Fibroblast of lung (primary cell): ENCODE measurements around the gene UVRAG. TPM values are rescaled to one million over a fixed set of nuclear protein-coding genes. Genes with fewer than 3 reads are reported as not detected.

Experiments used
- DNase-seq, 2 donors: peaks; one replicate each; pipeline versions ENCODE4 v3.0.0 to v3.0.0-alpha.2; 2010; ENCODE audit warnings: low read depth in 2 of 2
- H2AFZ ChIP-seq: 2 replicates; pipeline ENCODE4 v1.5.1; 2012; ENCODE audit warnings: low read length, control low read depth, inconsistent platforms
- H3K27ac ChIP-seq: 2 replicates; pipeline ENCODE4 v1.5.1; 2011; ENCODE audit warnings: low read length, control low read depth; ENCODE audit not compliant: insufficient read depth
- H3K27me3 ChIP-seq: 2 replicates; pipeline ENCODE4 v1.5.1; 2011; ENCODE audit warnings: mild to moderate bottlenecking, low read length; ENCODE audit not compliant: control insufficient read depth, insufficient read depth
- H3K36me3 ChIP-seq: 2 replicates; pipeline ENCODE4 v1.5.1; 2011; ENCODE audit warnings: low read length; ENCODE audit not compliant: control insufficient read depth, insufficient read depth
- H3K4me1 ChIP-seq: 2 replicates; pipeline ENCODE4 v1.5.1; 2011; ENCODE audit warnings: low read length; ENCODE audit not compliant: control insufficient read depth, insufficient read depth; ENCODE audit errors: extremely low read depth
- H3K4me2 ChIP-seq: 2 replicates; pipeline ENCODE4 v1.5.1; 2011; ENCODE audit warnings: low read length, control low read depth; ENCODE audit not compliant: insufficient read depth; ENCODE audit errors: extremely low read depth
- H3K4me3 ChIP-seq, 4 experiments: fragments of 200-600 bp in 1 of 4; sonication (generic) in 1 of 4; replicated peaks in 1 of 4; 2 replicates each; pipeline ENCODE4 v1.5.1; 2011 to 2016; ENCODE audit warnings: low read length in 4 of 4, low read depth in 3 of 4, mild to moderate bottlenecking in 3 of 4, control low read depth in 2 of 4, inconsistent platforms in 1 of 4, mixed read lengths in 1 of 4; ENCODE audit not compliant: insufficient read depth in 1 of 4; ENCODE audit errors: control extremely low read depth in 1 of 4
- H3K79me2 ChIP-seq: 2 replicates; pipeline ENCODE4 v1.5.1; 2012; ENCODE audit warnings: mild to moderate bottlenecking, low read length, inconsistent platforms; ENCODE audit not compliant: control insufficient read depth, insufficient read depth
- H3K9ac ChIP-seq: 2 replicates; pipeline ENCODE4 v1.5.1; 2011; ENCODE audit warnings: mild to moderate bottlenecking, low read length, control low read depth; ENCODE audit not compliant: insufficient read depth
- H3K9me3 ChIP-seq: 2 replicates; pipeline ENCODE4 v1.5.1; 2012; ENCODE audit warnings: low read depth, low read length; ENCODE audit not compliant: control insufficient read depth, insufficient read depth
- H4K20me1 ChIP-seq: 2 replicates; pipeline ENCODE4 v1.5.1; 2011; ENCODE audit warnings: low read length; ENCODE audit not compliant: control insufficient read depth, insufficient read depth; ENCODE audit errors: extremely low read depth
- CTCF ChIP-seq, 2 donors: IDR thresholded peaks in 1 of 2; conservative IDR thresholded peaks in 1 of 2; 1 replicate in 1 of 2; 2 replicates in 1 of 2; pipeline ENCODE4 v1.5.1; 2011 to 2012; ENCODE audit warnings: low read length in 2 of 2, control low read depth in 1 of 2, inconsistent platforms in 1 of 2, low read depth in 1 of 2, mild to moderate bottlenecking in 1 of 2
- EZH2 ChIP-seq: IDR thresholded peaks from 2 replicates; pipeline ENCODE4 v1.5.1; 2012; ENCODE audit warnings: low read length, control low read depth, mild to moderate bottlenecking; ENCODE audit errors: missing control alignments
- polyA plus RNA-seq, 2 donors: library from polyadenylated mRNA; depleted of rRNA in 1 of 2; stranded (reverse) in 1 of 2; unstranded in 1 of 2; fragments of >200 nt; gene quantifications; 2 replicates each; pipeline ENCODE4 v1.2.1, GENCODE V29; 2011 to 2012; ENCODE audit warnings: missing spikeins in 1 of 2
- total RNA-seq: library from RNA; depleted of rRNA; stranded (reverse); fragments of >200 nt; gene quantifications from 2 replicates; pipeline ENCODE4 v1.2.1, GENCODE V29; 2014

UVRAG gene
- total and polyA plus RNA-seq, 2 donors (not counting 1 experiment from before 2014, with no cell fraction given) = 15.8 to 22.1 TPM

DNA sequence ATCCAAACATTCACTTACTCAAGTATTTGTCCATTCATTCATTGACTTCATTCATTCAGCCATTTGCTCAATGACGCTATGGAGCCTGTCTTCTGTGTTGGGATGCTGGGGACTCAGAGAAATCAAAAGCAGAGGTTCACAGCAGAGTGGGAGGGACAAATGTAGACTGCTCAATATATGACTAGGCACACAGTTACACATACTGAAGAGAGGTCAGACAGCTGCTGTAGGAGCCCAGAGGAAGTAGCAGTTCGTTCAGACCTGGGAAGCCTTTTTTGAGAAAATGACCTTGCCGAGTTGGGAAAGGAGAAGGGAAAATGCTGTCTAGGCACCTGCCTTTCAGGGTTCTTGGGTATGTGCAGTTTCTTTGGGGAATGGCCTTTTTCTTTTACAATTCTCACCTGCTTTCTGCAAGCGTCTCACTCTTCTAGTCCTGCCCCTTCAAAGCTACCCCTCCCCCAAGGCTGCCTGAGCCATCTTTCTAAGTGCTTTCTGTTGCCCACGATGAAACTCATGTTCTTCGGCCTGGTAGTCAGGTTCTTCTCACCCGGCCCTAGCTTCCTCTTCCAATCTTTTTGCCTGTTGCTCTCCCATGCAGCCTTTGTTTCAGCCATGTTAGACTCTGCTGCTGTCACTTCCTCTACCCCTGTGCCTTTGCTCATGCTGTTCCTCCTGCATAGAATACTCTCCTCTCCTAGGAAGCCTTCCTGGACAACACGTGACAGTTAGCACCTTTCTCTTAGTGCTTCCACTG, 4.2 kb upstream of the UVRAG start:
- peaks cover 4% of the 10 kb centered on the region for H3K4me1 ChIP-seq
- no peak overlapping the region for H3K4me3 ChIP-seq
- H3K27me3 ChIP-seq = peaks cover 2% of the 10 kb centered on the region
- no peaks in the 10 kb centered on the region for H4K20me1 ChIP-seq
- no peak for DNase-seq
- TF ChIP-seq EZH2 = no peak
- no peak for TF ChIP-seq CTCF (conservative IDR thresholded peaks at IDR 0.05 in 1 of 2, IDR thresholded peaks at IDR 0.05 in 1 of 2; ENCODE audit: low read depth in 1 of 2, low read length in 2 of 2)
- H3K36me3 ChIP-seq = no peaks in the 10 kb centered on the region
- H2AFZ ChIP-seq = no peak overlapping the region
- peaks cover 3% of the 10 kb centered on the region for H3K79me2 ChIP-seq
- no peak overlapping the region for H3K4me2 ChIP-seq
- H3K27ac ChIP-seq = no peak overlapping the region
- H3K9me3 ChIP-seq = no peaks in the 10 kb centered on the region
- H3K9ac ChIP-seq = no peak overlapping the region

DNA sequence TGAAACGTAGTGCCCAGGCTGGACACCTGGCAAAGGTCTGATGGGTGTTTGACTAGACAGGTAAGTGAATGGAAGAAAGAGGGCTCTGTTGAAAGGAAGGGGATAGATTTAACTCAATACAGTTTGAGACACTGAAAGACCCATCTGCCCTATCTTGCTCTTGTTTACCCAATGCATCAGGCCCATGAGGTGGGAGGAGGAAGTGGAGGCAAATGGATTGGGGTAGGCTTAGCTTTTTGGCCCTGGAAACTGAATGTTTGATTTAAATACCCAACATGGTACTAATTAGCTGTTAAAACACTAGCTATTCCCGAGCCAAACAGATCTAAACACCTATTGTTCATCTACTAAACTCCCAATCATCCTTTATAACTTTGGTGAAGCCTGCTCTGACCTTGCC, 3.5 kb upstream of the UVRAG start:
- H3K4me1 ChIP-seq = peaks cover 7% of the 10 kb centered on the region
- H3K27ac ChIP-seq = no peak overlapping the region
- no peak overlapping the region for H3K4me2 ChIP-seq
- H3K4me3 ChIP-seq = no peak overlapping the region
- H2AFZ ChIP-seq = no peak overlapping the region
- H4K20me1 ChIP-seq = no peaks in the 10 kb centered on the region
- no peaks in the 10 kb centered on the region for H3K9me3 ChIP-seq
- no peaks in the 10 kb centered on the region for H3K36me3 ChIP-seq
- no peak overlapping the region for H3K9ac ChIP-seq
- TF ChIP-seq CTCF (conservative IDR thresholded peaks at IDR 0.05 in 1 of 2, IDR thresholded peaks at IDR 0.05 in 1 of 2; ENCODE audit: low read depth in 1 of 2, low read length in 2 of 2) (no peak), EZH2 (no peak)
- H3K79me2 ChIP-seq = peaks cover 9% of the 10 kb centered on the region
- DNase-seq = no peak
- peaks cover 2% of the 10 kb centered on the region for H3K27me3 ChIP-seq

GRCh38 chr11:75812542-75813040, 2.4 kb upstream of the UVRAG start:
- Histone ChIP-seq H3K27ac (no peak overlapping the region), H2AFZ (no peak overlapping the region), H3K4me1 (peaks cover 8% of the 10 kb centered on the region), H3K79me2 (peaks cover 12% of the 10 kb centered on the region), H4K20me1 (no peaks in the 10 kb centered on the region), H3K36me3 (no peaks in the 10 kb centered on the region), H3K4me3 (no peak overlapping the region), H3K9me3 (no peaks in the 10 kb centered on the region), H3K9ac (no peak overlapping the region), H3K4me2 (no peak overlapping the region), H3K27me3 (peaks cover 2% of the 10 kb centered on the region)
- no peak for DNase-seq
- TF ChIP-seq CTCF (conservative IDR thresholded peaks at IDR 0.05 in 1 of 2, IDR thresholded peaks at IDR 0.05 in 1 of 2; ENCODE audit: low read depth in 1 of 2, low read length in 2 of 2) = no peak
- no peak for TF ChIP-seq EZH2
